PC-9 (cell line): ENCODE measurements around the gene KIF6.

Source experiments
- CTCF ChIP-seq: fragments of 200-600 bp; sonication (generic); conservative IDR thresholded peaks from 2 replicates; pipeline ENCODE4 v1.6.1; 2017; ENCODE audit warnings: mixed run types, antibody characterized with exemption, mild to moderate bottlenecking, moderate library complexity
- EZH2 ChIP-seq: fragments of 200-600 bp; sonication (generic); IDR thresholded peaks from 2 replicates; pipeline ENCODE4 v1.8.0; 2017; ENCODE audit warnings: antibody characterized with exemption, low read depth

GRCh38 chr6:39441301-39441700 lies 283.9 kb downstream of the KIF6 start:
- TF ChIP-seq CTCF (no peak), EZH2 (no peak)
